DND-41 (cell line): ENCODE measurements around the gene PPARD.
A peak's percentile ranks its signal among the peaks of the same experiment; 100 is the strongest.

Experiments
- ATAC-seq: fragments of 200-7000 bp; cut with Tn5 transposase; 3 replicates; pipeline ENCODE4 v1.9.1; 2021; ENCODE audit warnings: low read depth; ENCODE audit not compliant: insufficient read depth
- DNase-seq: peaks from one replicate; pipeline ENCODE4 v3.0.0-alpha.2; 2020
- H2AFZ ChIP-seq: 2 replicates; pipeline ENCODE4 v1.6.0; 2012; ENCODE audit warnings: low read depth, low read length
- H3K27ac ChIP-seq: 2 replicates; pipeline ENCODE4 v1.5.1; 2012; ENCODE audit warnings: low read length, inconsistent platforms
- H3K27me3 ChIP-seq: fragments of 200-600 bp; sonication (generic); 2 replicates; pipeline ENCODE4 v1.6.0; 2012; ENCODE audit warnings: low read length, mild to moderate bottlenecking, inconsistent platforms; ENCODE audit not compliant: insufficient read depth, poor library complexity
- H3K36me3 ChIP-seq: 2 replicates; pipeline ENCODE4 v1.5.1; 2012; ENCODE audit warnings: low read length, inconsistent platforms; ENCODE audit not compliant: insufficient read depth
- H3K4me1 ChIP-seq: 2 replicates; pipeline ENCODE4 v1.5.1; 2012; ENCODE audit warnings: mild to moderate bottlenecking, low read length; ENCODE audit not compliant: insufficient read depth
- H3K4me2 ChIP-seq: 2 replicates; pipeline ENCODE4 v1.6.0; 2012; ENCODE audit warnings: mild to moderate bottlenecking, moderate library complexity, low read length, inconsistent platforms; ENCODE audit not compliant: insufficient read depth
- H3K4me3 ChIP-seq, 2 experiments: fragments of 200-600 bp in 1 of 2; shearing (Covaris generic) in 1 of 2; 2 replicates each; pipeline ENCODE4 v1.5.1; 2012 to 2016; ENCODE audit warnings: inconsistent platforms in 2 of 2, low read length in 2 of 2, mild to moderate bottlenecking in 2 of 2, low read depth in 1 of 2, moderate library complexity in 1 of 2
- H3K79me2 ChIP-seq: 2 replicates; pipeline ENCODE4 v1.6.0; 2012; ENCODE audit warnings: low read length, inconsistent platforms; ENCODE audit not compliant: insufficient read depth
- H3K9ac ChIP-seq: 2 replicates; pipeline ENCODE4 v1.6.0; 2012; ENCODE audit warnings: low read depth, mild to moderate bottlenecking, inconsistent platforms, low read length, moderate library complexity
- H3K9me3 ChIP-seq: 2 replicates; pipeline ENCODE4 v1.5.1; 2012; ENCODE audit warnings: low read length, moderate library complexity, mild to moderate bottlenecking, inconsistent platforms; ENCODE audit not compliant: insufficient read depth, severe bottlenecking
- H4K20me1 ChIP-seq: 2 replicates; pipeline ENCODE4 v1.6.0; 2012; ENCODE audit warnings: low read length; ENCODE audit not compliant: insufficient read depth
- EZH2 ChIP-seq: IDR thresholded peaks from 3 replicates; pipeline ENCODE4 v1.6.1; 2012; ENCODE audit warnings: borderline replicate concordance, low read depth, mild to moderate bottlenecking, moderate library complexity, low read length, inconsistent platforms; ENCODE audit not compliant: severe bottlenecking
- TF ChIP-seq, protein P1 (sequence below): IDR thresholded peaks from 2 replicates; pipeline ENCODE4 v1.5.1; 2012; ENCODE audit warnings: borderline replicate concordance, low read length, moderate library complexity, mild to moderate bottlenecking; ENCODE audit not compliant: poor library complexity, severe bottlenecking; ENCODE audit errors: extremely low read depth

The PPARD gene

DNA sequence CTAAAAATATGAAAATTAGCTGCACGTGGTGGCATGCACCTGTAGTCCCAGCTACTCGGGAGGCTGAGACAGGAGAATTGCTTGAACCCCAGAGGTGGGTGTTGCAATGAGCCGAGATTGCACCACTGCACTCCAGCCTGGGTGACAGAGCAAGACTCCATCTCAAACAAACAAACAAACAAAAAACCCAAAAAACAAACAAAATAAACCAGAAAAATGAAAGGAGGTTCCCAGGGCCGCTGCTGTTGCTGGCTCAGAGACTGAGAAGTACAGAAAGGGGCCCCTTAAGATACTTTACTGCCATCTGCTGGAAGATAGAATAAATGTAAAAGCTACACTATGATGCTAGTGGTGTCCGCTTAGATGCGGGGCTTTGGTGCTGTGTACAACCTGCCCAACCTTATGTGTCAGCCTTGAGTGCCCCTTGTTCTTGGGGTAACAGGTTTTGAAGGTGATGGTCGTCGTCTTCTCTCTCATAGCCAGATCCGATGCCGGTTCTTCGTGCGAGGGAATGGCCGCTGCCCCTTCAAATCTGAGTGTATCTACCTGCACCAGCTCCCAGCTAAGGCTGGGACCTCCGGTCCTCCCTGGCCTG, 107.0 kb downstream of the PPARD start:
- H3K4me2 ChIP-seq, result no peak overlapping the region
- H3K9ac ChIP-seq, result no peak overlapping the region
- H2AFZ ChIP-seq, result no peak overlapping the region; the same call in 1 of the 2 replicates
- no peak overlapping the region for H3K4me3 ChIP-seq
- H3K79me2 ChIP-seq, result no peaks in the 10 kb centered on the region
- DNase-seq (peak; percentile 43), ATAC-seq (peak; percentile 71)
- no peaks in the 10 kb centered on the region for H3K9me3 ChIP-seq
- H4K20me1 ChIP-seq, result 0 out of 2 replicates have a peak, but pooled peaks cover 3% of the 10 kb centered on the region
- TF ChIP-seq, protein P1, sequence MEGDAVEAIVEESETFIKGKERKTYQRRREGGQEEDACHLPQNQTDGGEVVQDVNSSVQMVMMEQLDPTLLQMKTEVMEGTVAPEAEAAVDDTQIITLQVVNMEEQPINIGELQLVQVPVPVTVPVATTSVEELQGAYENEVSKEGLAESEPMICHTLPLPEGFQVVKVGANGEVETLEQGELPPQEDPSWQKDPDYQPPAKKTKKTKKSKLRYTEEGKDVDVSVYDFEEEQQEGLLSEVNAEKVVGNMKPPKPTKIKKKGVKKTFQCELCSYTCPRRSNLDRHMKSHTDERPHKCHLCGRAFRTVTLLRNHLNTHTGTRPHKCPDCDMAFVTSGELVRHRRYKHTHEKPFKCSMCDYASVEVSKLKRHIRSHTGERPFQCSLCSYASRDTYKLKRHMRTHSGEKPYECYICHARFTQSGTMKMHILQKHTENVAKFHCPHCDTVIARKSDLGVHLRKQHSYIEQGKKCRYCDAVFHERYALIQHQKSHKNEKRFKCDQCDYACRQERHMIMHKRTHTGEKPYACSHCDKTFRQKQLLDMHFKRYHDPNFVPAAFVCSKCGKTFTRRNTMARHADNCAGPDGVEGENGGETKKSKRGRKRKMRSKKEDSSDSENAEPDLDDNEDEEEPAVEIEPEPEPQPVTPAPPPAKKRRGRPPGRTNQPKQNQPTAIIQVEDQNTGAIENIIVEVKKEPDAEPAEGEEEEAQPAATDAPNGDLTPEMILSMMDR, result peak; percentile 82
- no peak for TF ChIP-seq EZH2
- H3K36me3 ChIP-seq, result no peaks in the 10 kb centered on the region
- no peak overlapping the region for H3K27ac ChIP-seq
- H3K27me3 ChIP-seq, result no peaks in the 10 kb centered on the region
- peaks cover 28% of the 10 kb centered on the region for H3K4me1 ChIP-seq

DNA sequence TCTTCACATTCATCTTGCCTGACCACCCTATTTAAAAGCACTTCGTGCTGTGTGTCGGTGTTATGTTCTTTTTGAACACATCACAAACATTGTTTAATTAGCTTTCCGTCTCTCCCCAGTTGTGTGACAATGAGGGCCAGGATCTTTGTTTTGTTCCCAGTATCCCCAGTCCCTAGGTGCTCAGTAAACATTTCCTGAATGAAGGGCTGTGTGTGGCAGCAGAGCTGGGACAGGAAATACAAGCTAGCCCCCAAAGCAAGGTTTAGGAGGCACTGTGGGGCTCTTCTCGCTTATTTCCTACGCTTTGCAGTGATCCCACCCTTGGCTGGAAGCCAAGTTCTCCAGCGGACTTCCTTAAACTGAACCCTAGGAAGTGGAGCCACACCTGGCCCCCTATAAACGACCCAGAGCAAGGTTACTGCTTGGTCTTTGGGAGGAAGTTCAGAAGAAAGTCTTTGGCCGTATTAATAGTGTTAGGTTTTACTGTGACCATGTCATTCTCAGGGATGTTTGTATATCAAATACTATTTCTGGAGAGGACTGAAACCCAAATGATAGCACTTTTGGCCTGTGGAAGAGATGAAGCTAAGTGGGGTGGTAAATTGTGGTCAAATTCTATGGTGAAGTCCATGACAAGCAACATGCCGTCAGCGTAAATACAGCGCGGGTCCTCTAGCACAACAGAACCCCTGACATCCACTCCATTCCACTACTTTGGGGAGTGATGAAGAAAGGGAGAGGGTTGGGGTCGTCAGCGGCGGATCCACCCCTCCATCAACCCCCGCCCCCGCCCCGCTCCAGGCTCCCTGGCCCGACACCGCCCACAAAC, 109.2 kb downstream of the PPARD start:
- no peak for DNase-seq
- H2AFZ ChIP-seq, result peak overlapping the region; percentile 77
- H3K4me3 ChIP-seq, result peak overlapping the region; percentile 43 to 59; a peak in 3 of 4 replicates
- H3K36me3 ChIP-seq, result peaks cover 10% of the 10 kb centered on the region
- no peaks in the 10 kb centered on the region for H3K27me3 ChIP-seq
- no peaks in the 10 kb centered on the region for H3K79me2 ChIP-seq
- TF ChIP-seq, protein P1, result no peak
- no peak for TF ChIP-seq EZH2
- peak overlapping the region; percentile 80 for H3K4me2 ChIP-seq
- H3K9ac ChIP-seq, result peak overlapping the region; percentile 58; the same call in 1 of the 2 replicates
- H4K20me1 ChIP-seq, result 0 out of 2 replicates have a peak, but pooled peaks cover 4% of the 10 kb centered on the region
- ATAC-seq, result no peak
- H3K27ac ChIP-seq, result peak overlapping the region; percentile 63; the same call in 1 of the 2 replicates
- H3K4me1 ChIP-seq, result peaks cover 24% of the 10 kb centered on the region
- no peaks in the 10 kb centered on the region for H3K9me3 ChIP-seq

DNA sequence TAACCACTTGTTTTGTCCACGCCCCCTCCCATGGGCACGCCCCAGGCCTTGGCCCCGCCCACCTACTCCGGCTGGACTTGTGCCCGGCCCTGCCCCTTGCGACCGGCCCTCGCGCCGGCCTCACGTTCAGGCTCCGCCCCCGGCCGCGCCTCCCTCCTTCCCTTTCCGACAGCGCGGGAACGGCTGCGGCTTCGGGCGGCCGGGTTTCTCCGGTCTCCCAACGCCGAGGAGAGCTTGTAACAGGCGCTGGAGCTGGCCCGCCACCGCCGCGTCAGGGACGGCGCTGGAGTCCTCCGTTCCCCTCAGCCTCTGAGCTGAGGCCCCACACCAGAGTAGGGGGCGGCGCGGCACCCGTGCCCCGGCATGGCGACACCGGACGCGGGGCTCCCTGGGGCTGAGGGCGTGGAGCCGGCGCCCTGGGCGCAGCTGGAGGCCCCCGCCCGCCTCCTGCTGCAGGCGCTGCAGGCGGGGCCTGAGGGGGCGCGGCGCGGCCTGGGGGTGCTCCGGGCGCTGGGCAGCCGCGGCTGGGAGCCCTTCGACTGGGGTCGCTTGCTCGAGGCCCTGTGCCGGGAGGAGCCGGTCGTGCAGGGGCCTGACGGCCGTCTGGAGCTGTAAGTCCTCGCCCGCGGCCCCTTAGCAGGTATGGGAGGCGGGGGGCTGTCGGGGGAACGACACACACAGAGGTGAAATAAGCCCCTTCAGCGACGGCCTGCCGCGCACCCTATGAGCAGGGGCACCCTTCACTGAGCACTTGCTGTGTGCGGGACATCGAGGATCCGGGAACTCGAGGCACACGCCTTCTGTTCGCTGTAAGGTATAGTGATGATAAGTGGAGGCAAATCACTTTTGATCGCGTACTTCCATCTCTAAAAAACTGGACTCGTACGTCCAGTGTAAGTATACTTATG, 110.1 kb downstream of the PPARD start, which contains the start of gene FANCE:
TSS of gene FANCE (plus strand) at position 156 of the 908 bp plus-strand sequence. CDS start at position 364, 208 bp downstream.
- peaks cover 16% of the 10 kb centered on the region for H3K36me3 ChIP-seq
- no peaks in the 10 kb centered on the region for H3K79me2 ChIP-seq
- H4K20me1 ChIP-seq, result peaks cover 8% of the 10 kb centered on the region; the same call in 1 of the 2 replicates
- H3K27me3 ChIP-seq, result no peaks in the 10 kb centered on the region
- H3K9ac ChIP-seq, result peak within 1 kb of the TSS; percentile 58
- H2AFZ ChIP-seq, result peak within 1 kb of the TSS; percentile 77
- DNase-seq (peak; percentile 88), ATAC-seq (peak; percentile 82)
- H3K9me3 ChIP-seq, result no peaks in the 10 kb centered on the region
- peaks cover 24% of the 10 kb centered on the region for H3K4me1 ChIP-seq
- peak within 1 kb of the TSS; percentile 43 to 59; a peak in 3 of 4 replicates for H3K4me3 ChIP-seq
- peak within 1 kb of the TSS; percentile 80 for H3K4me2 ChIP-seq
- H3K27ac ChIP-seq, result peak within 1 kb of the TSS; percentile 63
- TF ChIP-seq, protein P1, result no peak
- no peak for TF ChIP-seq EZH2
